Gastroesophageal sphincter (tissue), 3 donors: ENCODE results near the gene EMCN.

Experiments used
- CTCF ChIP-seq, 4 experiments: fragments of 200-600 bp in 2 of 4; fragments of 450-650 bp in 2 of 4; sonication (generic) in 1 of 4; IDR thresholded peaks; one replicate each; pipeline ENCODE4 v1.5.1; 2017 to 2019; ENCODE audit warnings: antibody characterized with exemption in 4 of 4, mild to moderate bottlenecking in 2 of 4, moderate library complexity in 2 of 4
- POLR2AphosphoS5 ChIP-seq: sonication (generic); formaldehyde crosslinking; IDR thresholded peaks from one replicate; pipeline ENCODE4 v1.6.1; 2017; ENCODE audit warnings: antibody characterized with exemption

DNA sequence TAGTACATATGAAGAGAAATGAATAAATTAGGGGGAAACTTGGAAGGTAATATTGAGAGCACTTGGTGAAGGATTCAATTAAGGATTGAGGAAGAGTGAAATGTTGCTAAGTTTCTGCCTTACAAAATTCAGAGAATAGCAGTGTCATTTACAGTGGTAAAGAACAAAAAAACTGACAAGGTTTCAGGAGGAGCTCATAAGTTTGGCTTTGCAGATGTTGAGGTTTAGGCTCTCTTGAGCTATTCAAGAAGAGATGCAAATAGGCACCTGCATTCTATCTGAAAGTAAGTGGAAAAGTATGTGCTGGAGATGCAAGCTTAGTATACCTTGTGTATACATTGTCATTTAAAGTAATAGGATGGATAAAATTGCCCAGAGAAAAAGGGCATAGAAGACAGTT, 22.3 kb upstream of the EMCN start:
- TF ChIP-seq CTCF (IDR thresholded peaks at IDR 0.05) (no peak), POLR2AphosphoS5 (no peak)
